NOMO-1 treated with DMSO at 0.1 percent for 48 hours (cell line): ENCODE data around the gene GNAQ.

ENCODE experiments used
- DNase-seq: peaks from one replicate; lab custom pipeline; 2025; ENCODE audit not compliant: unreplicated experiment; lab: John Stamatoyannopoulos, UW

Gene GNAQ

GRCh38 chr9:77826116-77826515 lies 205.5 kb downstream of the GNAQ start:
- DNase-seq = no peak

GRCh38 chr9:77825361-77825760 lies 206.2 kb downstream of the GNAQ start:
- DNase-seq = no peak

- DNase-seq = peak; percentile 15
Measured at GRCh38 chr9:77820293-77820954, 211.2 kb downstream of the GNAQ start.

- peak; percentile 1 for DNase-seq
Measured at GRCh38 chr9:77819657-77820056, 212.0 kb downstream of the GNAQ start.

GRCh38 chr9:77817590-77818311 lies 213.9 kb downstream of the GNAQ start:
- DNase-seq = no peak

GRCh38 chr9:77816641-77817341 lies 214.8 kb downstream of the GNAQ start:
- DNase-seq = no peak

GRCh38 chr9:77815260-77815659 lies 216.4 kb downstream of the GNAQ start:
- no peak for DNase-seq

GRCh38 chr9:77811832-77812231 lies 219.8 kb downstream of the GNAQ start:
- DNase-seq = no peak

GRCh38 chr9:77810637-77811119 lies 220.9 kb downstream of the GNAQ start:
- no peak for DNase-seq

- DNase-seq = no peak
Measured at GRCh38 chr9:77810047-77810446, 221.6 kb downstream of the GNAQ start.

- no peak for DNase-seq
Measured at GRCh38 chr9:77809552-77809951, 222.1 kb downstream of the GNAQ start.

GRCh38 chr9:77808751-77809081 lies 222.9 kb downstream of the GNAQ start:
- DNase-seq = no peak

- DNase-seq = no peak
Measured at GRCh38 chr9:77807846-77808750, 223.5 kb downstream of the GNAQ start.

GRCh38 chr9:77807281-77807683 lies 224.3 kb downstream of the GNAQ start:
- DNase-seq = no peak

- no peak for DNase-seq
Measured at GRCh38 chr9:77806741-77807140, 224.9 kb downstream of the GNAQ start.

- no peak for DNase-seq
Measured at GRCh38 chr9:77805810-77806209, 225.8 kb downstream of the GNAQ start.

- no peak for DNase-seq
Measured at GRCh38 chr9:77803423-77803822, 228.2 kb downstream of the GNAQ start.

- no peak for DNase-seq
Measured at GRCh38 chr9:77802515-77803293, 228.9 kb downstream of the GNAQ start.

GRCh38 chr9:77802064-77802463 lies 229.5 kb downstream of the GNAQ start:
- DNase-seq = no peak

GRCh38 chr9:77800924-77801551 lies 230.6 kb downstream of the GNAQ start:
- no peak for DNase-seq
